PFSK-1 (cell line): ENCODE measurements around the gene IKZF3.

ENCODE experiments used
- FOXP2 ChIP-seq: optimal IDR thresholded peaks from 2 replicates; pipeline ENCODE3; 2011; ENCODE audit warnings: borderline replicate concordance, control low read depth, inconsistent platforms; ENCODE audit not compliant: insufficient read depth; ENCODE audit errors: extremely low read length, extremely low read depth
- POLR2AphosphoS5 ChIP-seq: IDR thresholded peaks from 2 replicates; pipeline ENCODE4 v1.6.1; 2012; ENCODE audit warnings: low read depth, mild to moderate bottlenecking, control low read depth, low read length, moderate library complexity
- REST ChIP-seq, 2 experiments: IDR thresholded peaks; 2 replicates each; pipeline versions ENCODE4 v1.6.1 to v1.8.0; 2011 to 2012; ENCODE audit warnings: low read depth in 2 of 2, low read length in 2 of 2, control low read depth in 1 of 2, inconsistent platforms in 1 of 2, mild to moderate bottlenecking in 1 of 2, moderate library complexity in 1 of 2; ENCODE audit not compliant: insufficient read depth in 1 of 2
- SIN3A ChIP-seq: IDR thresholded peaks from 2 replicates; pipeline ENCODE4 v1.6.1; 2012; ENCODE audit warnings: mild to moderate bottlenecking, low read length, moderate library complexity, borderline replicate concordance; ENCODE audit not compliant: insufficient read depth

- TF ChIP-seq REST (IDR thresholded peaks at IDR 0.05; ENCODE audit: insufficient read depth in 1 of 2, low read depth in 2 of 2, low read length in 2 of 2), result no peak
- no peak for TF ChIP-seq POLR2AphosphoS5
- no peak for TF ChIP-seq SIN3A
- no peak for TF ChIP-seq FOXP2
Observed at GRCh38 chr17:39782481-39782880, 81.6 kb downstream of the IKZF3 start.
